Cardiac fibroblast (primary cell): ENCODE data around the gene KIF23.

Experiments used
- DNase-seq, 2 donors: peaks; one replicate each; pipeline versions ENCODE4 v3.0.0 to v3.0.0-alpha.2; 2010; ENCODE audit warnings: low read depth in 2 of 2
- H3K4me3 ChIP-seq, 2 donors: replicated peaks in 1 of 2; 1 replicate in 1 of 2; 2 replicates in 1 of 2; pipeline ENCODE4 v1.5.1; 2011; ENCODE audit warnings: low read depth in 2 of 2, low read length in 2 of 2, mild to moderate bottlenecking in 2 of 2, moderate library complexity in 1 of 2
- TF ChIP-seq, protein P1 (sequence below): IDR thresholded peaks from one replicate; pipeline ENCODE4 v1.5.1; 2011; ENCODE audit warnings: low read depth, mild to moderate bottlenecking, low read length, inconsistent platforms

Gene KIF23

GRCh38 chr15:69433831-69434230, 19.7 kb downstream of the KIF23 start:
- TF ChIP-seq, protein P1, sequence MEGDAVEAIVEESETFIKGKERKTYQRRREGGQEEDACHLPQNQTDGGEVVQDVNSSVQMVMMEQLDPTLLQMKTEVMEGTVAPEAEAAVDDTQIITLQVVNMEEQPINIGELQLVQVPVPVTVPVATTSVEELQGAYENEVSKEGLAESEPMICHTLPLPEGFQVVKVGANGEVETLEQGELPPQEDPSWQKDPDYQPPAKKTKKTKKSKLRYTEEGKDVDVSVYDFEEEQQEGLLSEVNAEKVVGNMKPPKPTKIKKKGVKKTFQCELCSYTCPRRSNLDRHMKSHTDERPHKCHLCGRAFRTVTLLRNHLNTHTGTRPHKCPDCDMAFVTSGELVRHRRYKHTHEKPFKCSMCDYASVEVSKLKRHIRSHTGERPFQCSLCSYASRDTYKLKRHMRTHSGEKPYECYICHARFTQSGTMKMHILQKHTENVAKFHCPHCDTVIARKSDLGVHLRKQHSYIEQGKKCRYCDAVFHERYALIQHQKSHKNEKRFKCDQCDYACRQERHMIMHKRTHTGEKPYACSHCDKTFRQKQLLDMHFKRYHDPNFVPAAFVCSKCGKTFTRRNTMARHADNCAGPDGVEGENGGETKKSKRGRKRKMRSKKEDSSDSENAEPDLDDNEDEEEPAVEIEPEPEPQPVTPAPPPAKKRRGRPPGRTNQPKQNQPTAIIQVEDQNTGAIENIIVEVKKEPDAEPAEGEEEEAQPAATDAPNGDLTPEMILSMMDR: no peak

DNA sequence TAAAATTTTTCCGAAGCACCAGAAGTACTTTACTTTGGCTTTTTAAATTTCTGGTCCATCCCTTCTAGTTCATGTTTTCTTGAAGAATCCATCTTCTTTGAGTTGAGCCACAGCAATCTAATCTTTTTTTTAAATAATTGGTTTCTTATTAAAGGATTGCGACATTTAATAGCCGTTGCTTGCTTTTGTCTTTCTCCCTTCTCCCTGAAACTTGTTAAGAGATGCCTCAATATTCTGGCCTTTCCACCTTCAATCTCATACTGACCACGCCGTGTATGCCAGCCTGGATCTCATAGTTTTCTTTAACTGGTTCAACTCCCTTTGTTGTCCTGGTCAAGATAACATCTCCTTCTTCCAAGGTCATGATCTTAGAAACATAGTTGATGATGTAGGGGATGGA, 20.1 kb downstream of the KIF23 start:
- no peak overlapping the region for H3K4me3 ChIP-seq
- TF ChIP-seq, protein P1: no peak
- peak in 1 of 2 donors; percentile 14 for DNase-seq

More at GRCh38 chr15:69433831-69434230, 19.7 kb downstream of the KIF23 start:
- H3K4me3 ChIP-seq: no peak overlapping the region
- no peak for DNase-seq

GRCh38 chr15:69434679-69435078, 20.5 kb downstream of the KIF23 start:
- no peak overlapping the region for H3K4me3 ChIP-seq
- no peak for DNase-seq
- TF ChIP-seq, protein P1: no peak

GRCh38 chr15:69435985-69436384, 21.8 kb downstream of the KIF23 start:
- no peak overlapping the region for H3K4me3 ChIP-seq
- no peak for DNase-seq
- TF ChIP-seq, protein P1: no peak

- H3K4me3 ChIP-seq: no peak overlapping the region
- no peak for DNase-seq
- TF ChIP-seq, protein P1: no peak
Observed at GRCh38 chr15:69436951-69437350, 22.8 kb downstream of the KIF23 start.

DNA sequence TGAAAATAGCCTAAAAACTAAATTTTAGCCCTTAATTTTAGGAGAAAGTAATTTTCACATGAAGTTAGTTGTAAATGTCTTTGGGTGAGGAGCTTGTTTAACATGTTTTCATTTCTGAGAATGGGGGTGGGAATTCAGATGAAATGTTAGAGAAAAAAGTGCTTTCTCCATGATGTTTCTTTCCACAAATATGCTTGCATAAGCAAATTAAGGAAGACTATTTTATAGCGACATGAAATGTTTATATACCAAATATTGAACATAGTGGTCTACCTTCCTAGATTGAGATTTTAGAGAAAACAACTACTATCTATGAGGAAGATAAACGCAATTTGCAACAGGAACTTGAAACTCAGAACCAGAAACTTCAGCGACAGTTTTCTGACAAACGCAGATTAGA, 25.5 kb downstream of the KIF23 start:
- TF ChIP-seq, protein P1: no peak
- DNase-seq: no peak
- H3K4me3 ChIP-seq: no peak overlapping the region

DNA sequence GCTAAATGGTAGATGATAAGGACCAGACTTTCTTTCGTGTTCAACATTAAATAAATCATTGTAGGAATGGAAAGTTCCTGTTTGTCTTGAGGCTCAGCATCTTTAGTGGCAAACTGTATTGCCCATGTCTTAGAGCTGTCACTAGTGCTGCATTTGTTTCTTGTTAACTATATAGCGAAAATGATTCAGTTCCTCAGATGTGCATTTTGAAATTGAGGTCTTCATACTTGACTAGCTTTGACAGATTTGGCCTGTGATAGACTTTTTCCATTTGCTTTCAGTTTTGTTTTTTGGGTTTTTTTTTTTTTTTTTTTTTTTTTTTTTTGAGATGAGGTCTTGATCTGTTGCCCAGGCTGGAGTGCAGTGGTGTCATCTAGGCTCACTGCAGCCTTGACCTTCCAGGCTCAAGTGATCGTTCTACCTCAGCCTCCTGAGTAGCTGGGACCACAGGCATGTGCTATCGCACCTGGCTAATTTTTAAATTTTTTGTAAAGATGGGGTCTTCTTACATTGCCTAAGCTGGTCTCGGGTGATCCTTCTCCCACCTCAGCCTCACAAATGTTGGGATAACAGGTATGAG, 29.0 kb downstream of the KIF23 start:
- DNase-seq: no peak
- H3K4me3 ChIP-seq: no peak overlapping the region
- TF ChIP-seq, protein P1: no peak
